ENCODE results near the gene COX6B2.

DNA sequence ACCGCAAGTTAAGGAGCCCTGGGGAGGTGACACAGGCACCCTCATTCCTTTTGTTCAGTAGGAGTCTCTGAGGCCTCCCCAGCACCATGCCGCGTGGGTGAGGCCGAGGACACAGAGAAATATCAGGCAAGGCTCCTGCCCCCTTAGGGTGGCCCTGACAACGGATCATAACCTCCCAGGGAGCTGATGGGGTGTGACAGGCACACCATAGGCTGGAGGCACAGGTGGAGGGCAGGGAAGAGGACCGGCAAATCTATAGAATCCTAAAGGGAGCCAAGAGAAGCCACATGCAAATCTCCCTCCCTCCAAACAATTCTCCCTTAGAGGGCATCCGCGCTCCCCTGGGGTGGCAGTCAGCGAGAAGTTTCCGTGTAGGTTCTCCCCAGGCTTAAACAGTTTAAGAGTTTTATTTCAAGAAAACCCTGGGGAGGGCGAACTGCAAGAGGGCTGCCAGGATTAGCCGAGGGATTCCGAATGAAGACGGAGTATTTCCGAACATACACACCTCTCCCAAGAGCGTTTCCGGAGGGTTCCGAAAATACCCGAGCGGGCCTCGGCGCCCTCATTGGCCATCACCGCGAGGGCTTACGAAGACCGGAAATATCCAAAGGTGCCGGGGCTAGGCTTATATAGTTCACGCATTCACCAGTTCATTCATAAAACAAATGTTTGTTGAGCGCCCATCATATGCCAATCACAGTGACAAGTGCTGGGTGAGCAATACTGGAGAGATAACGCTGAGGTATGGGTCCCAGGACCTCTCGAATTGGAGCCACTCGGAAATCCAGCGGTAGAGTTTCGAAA lies 30.6 kb upstream of the COX6B2 start:
- TF ChIP-seq POLR2A (IDR thresholded peaks at IDR 0.05), result no peak
- TF ChIP-seq, protein P1, sequence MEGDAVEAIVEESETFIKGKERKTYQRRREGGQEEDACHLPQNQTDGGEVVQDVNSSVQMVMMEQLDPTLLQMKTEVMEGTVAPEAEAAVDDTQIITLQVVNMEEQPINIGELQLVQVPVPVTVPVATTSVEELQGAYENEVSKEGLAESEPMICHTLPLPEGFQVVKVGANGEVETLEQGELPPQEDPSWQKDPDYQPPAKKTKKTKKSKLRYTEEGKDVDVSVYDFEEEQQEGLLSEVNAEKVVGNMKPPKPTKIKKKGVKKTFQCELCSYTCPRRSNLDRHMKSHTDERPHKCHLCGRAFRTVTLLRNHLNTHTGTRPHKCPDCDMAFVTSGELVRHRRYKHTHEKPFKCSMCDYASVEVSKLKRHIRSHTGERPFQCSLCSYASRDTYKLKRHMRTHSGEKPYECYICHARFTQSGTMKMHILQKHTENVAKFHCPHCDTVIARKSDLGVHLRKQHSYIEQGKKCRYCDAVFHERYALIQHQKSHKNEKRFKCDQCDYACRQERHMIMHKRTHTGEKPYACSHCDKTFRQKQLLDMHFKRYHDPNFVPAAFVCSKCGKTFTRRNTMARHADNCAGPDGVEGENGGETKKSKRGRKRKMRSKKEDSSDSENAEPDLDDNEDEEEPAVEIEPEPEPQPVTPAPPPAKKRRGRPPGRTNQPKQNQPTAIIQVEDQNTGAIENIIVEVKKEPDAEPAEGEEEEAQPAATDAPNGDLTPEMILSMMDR (IDR thresholded peaks at IDR 0.05 in 4 of 5, conservative IDR thresholded peaks at IDR 0.05 in 1 of 5), result no peak

All from gastrocnemius medialis (tissue), 4 donors.